Colon (tissue), 2 donors: ENCODE measurements around the gene LRCH2.
A peak's percentile ranks its signal among the peaks of the same experiment; 100 is the strongest.
"Not testable (repeated sequence)": the region's sequence is repeated elsewhere in the genome, so short reads cannot be mapped to it uniquely, and the experiment has no call there.

Experiments
- FAIRE-seq: peaks from 2 replicates; lab custom pipeline; 2012; peaks lifted over from hg19 to GRCh38; lab: Jason Lieb, UNC
- donor health status: control.
- donor health status: control.

The LRCH2 gene

GRCh38 chrX:115233497-115234455 lies at the start of gene LRCH2:
Gene LRCH2, minus strand, starts transcription at chrX:115234096. Its CDS starts 55 bp downstream, at chrX:115234041.
- no peak for FAIRE-seq

GRCh38 chrX:115269051-115269683 lies 35.3 kb upstream of the LRCH2 start:
- no peak for FAIRE-seq

- FAIRE-seq, result peak; percentile 14
Observed at GRCh38 chrX:115268421-115268820, 34.5 kb upstream of the LRCH2 start.

GRCh38 chrX:115266300-115266699 lies 32.4 kb upstream of the LRCH2 start:
- FAIRE-seq, result no peak

- no peak for FAIRE-seq
Observed at GRCh38 chrX:115264009-115264408, 30.1 kb upstream of the LRCH2 start.

- FAIRE-seq, result no peak
Observed at GRCh38 chrX:115261148-115261547, 27.3 kb upstream of the LRCH2 start.

- FAIRE-seq, result no peak
Observed at GRCh38 chrX:115260330-115260729, 26.4 kb upstream of the LRCH2 start.

- FAIRE-seq, result no peak
Observed at GRCh38 chrX:115259238-115259875, 25.5 kb upstream of the LRCH2 start.

GRCh38 chrX:115257711-115258110 lies 23.8 kb upstream of the LRCH2 start:
- FAIRE-seq, result peak; percentile 10

- no peak for FAIRE-seq
Observed at GRCh38 chrX:115255003-115255402, 21.1 kb upstream of the LRCH2 start.

GRCh38 chrX:115251458-115252233 lies 17.8 kb upstream of the LRCH2 start:
- peak; percentile 92 for FAIRE-seq

GRCh38 chrX:115237056-115237455 lies 3.2 kb upstream of the LRCH2 start:
- no peak for FAIRE-seq

GRCh38 chrX:115236560-115236959 lies 2.7 kb upstream of the LRCH2 start:
- FAIRE-seq, result no peak

GRCh38 chrX:115234461-115234860 lies 565 bp upstream of the LRCH2 start:
- FAIRE-seq, result no peak

GRCh38 chrX:115232933-115233496 lies 881 bp downstream of the LRCH2 start:
- FAIRE-seq, result no peak

GRCh38 chrX:115229337-115230003 lies 4.4 kb downstream of the LRCH2 start:
- FAIRE-seq, result no peak

GRCh38 chrX:115226929-115227328 lies 7.0 kb downstream of the LRCH2 start:
- FAIRE-seq, result no peak

GRCh38 chrX:115217346-115217745 lies 16.6 kb downstream of the LRCH2 start:
- not testable (repeated sequence) for FAIRE-seq

- FAIRE-seq, result no peak
Observed at GRCh38 chrX:115214605-115215004, 19.3 kb downstream of the LRCH2 start.

GRCh38 chrX:115214151-115214550 lies 19.7 kb downstream of the LRCH2 start:
- FAIRE-seq, result no peak

GRCh38 chrX:115209547-115209946 lies 24.3 kb downstream of the LRCH2 start:
- FAIRE-seq, result not testable (repeated sequence)
